NCI-H2107 treated with DMSO at 0.1 percent for 48 hours (cell line): ENCODE data around the gene CYTH1.

Experiments used
- DNase-seq: peaks from one replicate; lab custom pipeline; 2025; ENCODE audit not compliant: unreplicated experiment; lab: John Stamatoyannopoulos, UW

Gene CYTH1

GRCh38 chr17:78781893-78782304 is at the start of gene CYTH1:
TSS of gene CYTH1 (minus strand) at chr17:78782273. CDS start at chr17:78782223, 50 bp downstream.
- DNase-seq = no peak

GRCh38 chr17:78829477-78829876 is 47.4 kb upstream of the CYTH1 start:
- DNase-seq = no peak

- DNase-seq = no peak
Measured at GRCh38 chr17:78828470-78829185, 46.6 kb upstream of the CYTH1 start.

GRCh38 chr17:78826836-78827509 is 44.9 kb upstream of the CYTH1 start:
- no peak for DNase-seq

- DNase-seq = no peak
Measured at GRCh38 chr17:78826421-78826820, 44.3 kb upstream of the CYTH1 start.

- no peak for DNase-seq
Measured at GRCh38 chr17:78825696-78826095, 43.6 kb upstream of the CYTH1 start.

- DNase-seq = no peak
Measured at GRCh38 chr17:78824240-78824639, 42.2 kb upstream of the CYTH1 start.

- DNase-seq = no peak
Measured at GRCh38 chr17:78823282-78824046, 41.4 kb upstream of the CYTH1 start.

GRCh38 chr17:78822552-78822951 is 40.5 kb upstream of the CYTH1 start:
- DNase-seq = no peak

- DNase-seq = no peak
Measured at GRCh38 chr17:78821961-78822360, 39.9 kb upstream of the CYTH1 start.

- DNase-seq = no peak
Measured at GRCh38 chr17:78820841-78821240, 38.8 kb upstream of the CYTH1 start.

- DNase-seq = no peak
Measured at GRCh38 chr17:78819806-78820792, 38.0 kb upstream of the CYTH1 start.

- DNase-seq = no peak
Measured at GRCh38 chr17:78819402-78819801, 37.3 kb upstream of the CYTH1 start.

GRCh38 chr17:78818932-78819331 is 36.9 kb upstream of the CYTH1 start:
- DNase-seq = no peak

- DNase-seq = no peak
Measured at GRCh38 chr17:78818152-78818846, 36.2 kb upstream of the CYTH1 start.

GRCh38 chr17:78817123-78817522 is 35.0 kb upstream of the CYTH1 start:
- DNase-seq = no peak

- DNase-seq = no peak
Measured at GRCh38 chr17:78815696-78816095, 33.6 kb upstream of the CYTH1 start.

- no peak for DNase-seq
Measured at GRCh38 chr17:78812855-78813254, 30.8 kb upstream of the CYTH1 start.

GRCh38 chr17:78808163-78808562 is 26.1 kb upstream of the CYTH1 start:
- DNase-seq = no peak

- no peak for DNase-seq
Measured at GRCh38 chr17:78806451-78806850, 24.4 kb upstream of the CYTH1 start.
